Loucy (cell line): Measurements from ENCODE around the gene C15orf39.

Experiments used
- CTCF ChIP-seq: fragments of 200-600 bp; sonication (generic); conservative IDR thresholded peaks from 2 replicates; pipeline ENCODE4 v1.5.1; 2014; ENCODE audit warnings: mild to moderate bottlenecking, antibody characterized with exemption, low read length
- EZH2phosphoT487 ChIP-seq: fragments of 200-600 bp; IDR thresholded peaks from 2 replicates; pipeline ENCODE4 v1.6.1; 2018; ENCODE audit warnings: antibody characterized with exemption, mild to moderate bottlenecking, moderate library complexity, borderline replicate concordance

GRCh38 chr15:75152382-75153079 is 49.2 kb upstream of the C15orf39 start:
- no peak for TF ChIP-seq CTCF
- TF ChIP-seq EZH2phosphoT487: no peak
